Immature natural killer cell (primary cell): ENCODE data around the gene MTERF4. TPM values are rescaled to one million over a fixed set of nuclear protein-coding genes. Genes with fewer than 3 reads are reported as not detected.
A peak's percentile ranks its signal among the peaks of the same experiment; 100 is the strongest.

ENCODE experiments used
- DNase-seq, 3 donors: peaks; one replicate each; pipeline ENCODE4 v3.0.0; 2022; ENCODE audit warnings: mixed read lengths in 1 of 3
- H3K27ac Mint-ChIP-seq, 6 donors: one replicate each; pipeline ENCODE4 v1.8.0; 2020; ENCODE audit warnings: mixed read lengths in 6 of 6, mild to moderate bottlenecking in 5 of 6, inconsistent platforms in 4 of 6, moderate library complexity in 3 of 6
- H3K27me3 Mint-ChIP-seq, 3 donors: one replicate each; pipeline ENCODE4 v1.8.0; 2020 to 2021; ENCODE audit warnings: low read depth in 3 of 3, mild to moderate bottlenecking in 3 of 3, mixed read lengths in 3 of 3, moderate library complexity in 3 of 3, inconsistent platforms in 1 of 3
- H3K36me3 Mint-ChIP-seq, 3 donors: one replicate each; pipeline ENCODE4 v1.8.0; 2020; ENCODE audit warnings: mixed read lengths in 3 of 3, inconsistent platforms in 2 of 3, mild to moderate bottlenecking in 2 of 3
- H3K4me1 Mint-ChIP-seq, 2 donors: one replicate each; pipeline ENCODE4 v1.8.0; 2020; ENCODE audit warnings: inconsistent platforms in 2 of 2, mild to moderate bottlenecking in 2 of 2, mixed read lengths in 2 of 2, moderate library complexity in 1 of 2
- H3K4me3 Mint-ChIP-seq, 5 donors: one replicate each; pipeline ENCODE4 v1.8.0; 2020; ENCODE audit warnings: mild to moderate bottlenecking in 5 of 5, mixed read lengths in 5 of 5, inconsistent platforms in 3 of 5, moderate library complexity in 3 of 5
- H3K9me3 Mint-ChIP-seq, 6 donors: one replicate each; pipeline ENCODE4 v1.8.0; 2020; ENCODE audit warnings: mild to moderate bottlenecking in 6 of 6, mixed read lengths in 6 of 6, inconsistent platforms in 4 of 6, moderate library complexity in 3 of 6
- polyA plus RNA-seq, 3 donors: library from polyadenylated mRNA; unstranded; fragments of 300-500 nt; fragmentation: Illumina TruSeq; gene quantifications; one replicate each; pipeline ENCODE4 v1.2.3, GENCODE V29; 2021

The MTERF4 gene
- polyA plus RNA-seq, 3 donors from 2014 or later = 27.8 to 35.8 (median 30.9) TPM

DNA sequence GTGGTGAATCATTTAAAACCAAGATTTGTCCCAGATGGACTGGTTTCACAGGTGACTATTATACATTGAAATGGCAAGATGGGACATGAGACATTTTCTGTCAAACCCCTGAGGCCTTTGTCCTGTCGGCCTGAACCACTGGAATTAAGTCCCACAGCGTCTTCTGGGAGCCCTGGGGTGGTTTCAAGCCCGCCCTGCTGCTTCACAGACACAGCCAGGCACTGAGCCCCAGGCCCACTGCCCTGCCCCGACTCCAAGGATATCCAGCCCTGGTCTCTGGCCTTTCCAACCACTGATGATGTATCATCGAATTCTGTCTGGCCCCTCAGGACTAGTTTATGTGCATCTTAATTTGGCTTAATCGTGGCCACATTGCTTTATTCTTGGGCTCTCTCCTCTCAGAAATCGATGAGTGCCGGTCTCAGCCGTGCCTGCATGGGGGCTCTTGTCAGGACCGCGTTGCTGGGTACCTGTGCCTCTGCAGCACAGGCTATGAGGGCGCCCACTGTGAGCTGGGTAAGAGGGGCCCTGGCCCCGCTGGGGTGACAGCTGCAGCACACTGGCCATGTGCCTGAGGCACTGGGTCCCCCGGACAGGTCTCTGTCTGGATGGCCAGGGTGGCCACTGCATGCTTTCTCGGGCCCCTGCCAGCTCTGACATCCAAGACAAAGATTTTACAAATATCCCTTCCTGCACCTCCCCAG lies 39.5 kb downstream of the MTERF4 start:
- Mint-ChIP-seq H3K27me3 (peaks cover 2 to 5% (median 3%) of the 10 kb centered on the region in 3 donors), H3K4me3 (no peak overlapping the region), H3K9me3 (no peaks in the 10 kb centered on the region), H3K36me3 (no peaks in the 10 kb centered on the region), H3K27ac (no peak overlapping the region), H3K4me1 (peaks cover 0 to 2% of the 10 kb centered on the region in 2 donors)
- no peak for DNase-seq

DNA sequence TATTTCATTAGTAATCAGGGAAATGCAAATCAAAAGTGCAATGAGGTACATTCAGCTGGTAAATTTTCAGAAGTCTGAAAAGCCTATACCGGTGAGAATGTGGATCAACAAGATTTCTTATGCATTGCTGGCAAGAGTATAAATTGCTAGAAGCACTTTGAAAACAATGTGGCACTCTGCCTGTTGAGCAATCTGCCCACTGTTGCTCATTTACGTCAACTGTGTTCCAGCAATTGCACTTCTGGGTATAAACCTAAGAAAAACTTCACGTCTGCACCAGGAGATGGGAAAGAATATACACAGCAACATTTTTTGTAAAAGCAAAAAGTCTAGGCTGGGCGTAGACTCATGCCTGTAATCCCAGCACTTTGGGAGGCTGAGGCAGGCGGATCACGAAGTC lies 40.8 kb downstream of the MTERF4 start:
- H3K27ac Mint-ChIP-seq = no peak overlapping the region
- no peak overlapping the region for H3K4me3 Mint-ChIP-seq

DNA sequence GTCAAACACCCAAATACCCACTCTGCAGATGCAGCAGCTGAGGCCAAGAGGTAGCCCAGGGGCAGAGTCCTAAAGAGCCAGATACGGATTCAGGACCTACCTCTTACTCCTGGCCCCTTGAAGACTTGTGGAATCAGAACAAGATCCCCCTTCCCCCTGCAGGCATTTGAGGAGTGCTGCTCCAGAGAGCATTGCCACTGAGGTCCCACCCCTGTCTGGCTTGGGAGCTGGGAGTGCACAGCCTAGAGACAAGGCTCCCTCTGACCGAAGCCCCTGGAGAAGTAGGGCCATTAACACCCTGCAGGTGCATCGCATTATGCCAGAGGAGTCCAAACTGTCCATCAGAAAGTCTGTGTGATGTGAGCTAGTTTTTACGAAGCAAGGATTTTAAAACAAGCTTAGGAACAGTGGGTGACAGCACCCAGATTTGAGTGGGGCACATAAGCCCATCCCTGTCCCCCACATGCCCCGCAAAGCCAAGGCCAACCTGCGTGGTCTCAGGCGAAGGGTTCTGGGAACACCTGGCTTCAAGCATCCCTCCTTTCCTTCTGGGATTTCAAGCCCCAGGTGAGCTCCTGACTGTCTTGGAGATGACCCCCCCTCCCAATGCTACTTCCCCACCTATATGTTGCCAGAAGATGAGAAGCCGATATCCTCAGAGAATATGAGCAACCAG lies 48.4 kb downstream of the MTERF4 start:
- DNase-seq = no peak
- Mint-ChIP-seq H3K27ac (peak overlapping the region in 1 of 6 donors; percentile 40), H3K4me3 (no peak overlapping the region), H3K27me3 (no peaks in the 10 kb centered on the region), H3K9me3 (no peaks in the 10 kb centered on the region), H3K36me3 (no peaks in the 10 kb centered on the region), H3K4me1 (no peaks in the 10 kb centered on the region)

More for the DNA sequence above, 40.8 kb downstream of the MTERF4 start:
- no peaks in the 10 kb centered on the region for H3K9me3 Mint-ChIP-seq
- H3K27me3 Mint-ChIP-seq = peaks cover 2 to 4% (median 3%) of the 10 kb centered on the region in 3 donors
- peaks cover 0 to 2% of the 10 kb centered on the region in 2 donors for H3K4me1 Mint-ChIP-seq
- no peaks in the 10 kb centered on the region for H3K36me3 Mint-ChIP-seq
- no peak for DNase-seq

DNA sequence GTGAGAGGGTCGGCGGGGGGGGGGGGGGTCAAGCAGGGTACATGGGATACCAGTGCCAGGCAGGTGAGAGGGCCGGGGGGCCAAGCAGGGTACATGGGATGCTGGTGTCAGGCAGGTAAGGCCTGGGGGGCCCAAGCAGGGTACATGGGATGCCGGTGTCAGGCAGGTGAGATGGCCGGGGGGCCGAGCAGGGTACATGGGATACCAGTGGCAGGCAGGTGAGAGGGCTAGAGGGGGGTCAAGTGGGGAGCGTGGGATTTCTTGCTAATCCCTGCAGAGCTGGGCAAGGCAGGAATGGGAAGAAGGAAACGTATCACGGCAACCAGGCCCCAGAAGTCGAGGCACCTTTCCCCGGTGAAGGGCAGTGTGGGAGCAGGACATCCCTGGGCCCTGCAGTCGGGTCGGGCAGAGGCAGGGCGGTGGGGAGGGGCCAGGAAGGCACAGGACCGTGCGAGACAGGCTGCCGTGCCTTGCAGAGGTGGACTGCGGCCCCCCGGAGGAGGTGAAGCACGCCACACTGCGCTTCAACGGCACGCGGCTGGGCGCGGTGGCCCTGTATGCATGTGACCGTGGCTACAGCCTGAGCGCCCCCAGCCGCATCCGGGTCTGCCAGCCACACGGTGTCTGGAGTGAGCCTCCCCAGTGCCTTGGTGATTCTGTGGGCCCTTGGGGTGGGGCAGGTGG lies 49.3 kb downstream of the MTERF4 start:
- Mint-ChIP-seq H3K4me1 (no peaks in the 10 kb centered on the region), H3K27ac (no peak overlapping the region), H3K4me3 (no peak overlapping the region), H3K27me3 (no peaks in the 10 kb centered on the region), H3K9me3 (no peaks in the 10 kb centered on the region), H3K36me3 (no peaks in the 10 kb centered on the region)
- no peak for DNase-seq

DNA sequence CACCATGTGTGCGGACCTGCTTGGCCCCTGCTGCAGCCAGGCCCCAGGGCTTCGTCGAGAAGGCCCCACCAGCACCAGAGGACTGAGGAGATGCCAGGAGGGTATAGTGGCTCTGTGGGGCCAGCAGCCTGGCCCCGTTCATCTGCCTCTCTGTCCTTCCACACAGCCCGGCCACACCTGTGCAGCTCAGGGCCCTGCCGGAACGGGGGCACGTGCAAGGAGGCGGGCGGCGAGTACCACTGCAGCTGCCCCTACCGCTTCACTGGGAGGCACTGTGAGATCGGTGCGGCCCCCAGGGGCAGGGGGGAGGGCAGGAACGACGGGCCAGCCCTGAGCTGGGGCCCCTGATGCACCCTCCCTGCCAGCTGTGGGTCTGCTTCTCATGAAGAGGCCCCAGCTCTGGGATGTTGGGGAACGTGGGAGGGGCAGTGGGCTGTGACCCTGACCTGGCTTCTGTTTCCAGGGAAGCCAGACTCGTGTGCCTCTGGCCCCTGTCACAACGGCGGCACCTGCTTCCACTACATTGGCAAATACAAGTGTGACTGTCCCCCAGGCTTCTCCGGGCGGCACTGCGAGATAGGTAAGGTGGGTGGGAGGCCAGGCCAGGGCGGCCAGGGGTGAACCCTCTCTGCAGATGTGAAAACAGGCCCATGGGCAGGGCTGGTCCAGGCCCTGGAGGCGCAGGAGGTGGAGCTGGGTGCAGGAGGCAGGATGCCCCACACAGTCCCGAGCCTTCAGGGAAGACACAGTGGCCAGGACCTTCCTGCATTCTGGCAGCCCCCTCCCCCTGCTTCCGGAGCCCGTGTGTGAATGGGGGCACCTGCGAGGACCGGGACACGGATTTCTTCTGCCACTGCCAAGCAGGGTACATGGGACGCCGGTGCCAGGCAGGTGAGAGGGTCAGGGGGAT lies 50.3 kb downstream of the MTERF4 start:
- no peaks in the 10 kb centered on the region for H3K27me3 Mint-ChIP-seq
- H3K36me3 Mint-ChIP-seq = no peaks in the 10 kb centered on the region
- no peak overlapping the region for H3K4me3 Mint-ChIP-seq
- DNase-seq = no peak
- H3K4me1 Mint-ChIP-seq = no peaks in the 10 kb centered on the region
- no peaks in the 10 kb centered on the region for H3K9me3 Mint-ChIP-seq
- no peak overlapping the region for H3K27ac Mint-ChIP-seq

DNA sequence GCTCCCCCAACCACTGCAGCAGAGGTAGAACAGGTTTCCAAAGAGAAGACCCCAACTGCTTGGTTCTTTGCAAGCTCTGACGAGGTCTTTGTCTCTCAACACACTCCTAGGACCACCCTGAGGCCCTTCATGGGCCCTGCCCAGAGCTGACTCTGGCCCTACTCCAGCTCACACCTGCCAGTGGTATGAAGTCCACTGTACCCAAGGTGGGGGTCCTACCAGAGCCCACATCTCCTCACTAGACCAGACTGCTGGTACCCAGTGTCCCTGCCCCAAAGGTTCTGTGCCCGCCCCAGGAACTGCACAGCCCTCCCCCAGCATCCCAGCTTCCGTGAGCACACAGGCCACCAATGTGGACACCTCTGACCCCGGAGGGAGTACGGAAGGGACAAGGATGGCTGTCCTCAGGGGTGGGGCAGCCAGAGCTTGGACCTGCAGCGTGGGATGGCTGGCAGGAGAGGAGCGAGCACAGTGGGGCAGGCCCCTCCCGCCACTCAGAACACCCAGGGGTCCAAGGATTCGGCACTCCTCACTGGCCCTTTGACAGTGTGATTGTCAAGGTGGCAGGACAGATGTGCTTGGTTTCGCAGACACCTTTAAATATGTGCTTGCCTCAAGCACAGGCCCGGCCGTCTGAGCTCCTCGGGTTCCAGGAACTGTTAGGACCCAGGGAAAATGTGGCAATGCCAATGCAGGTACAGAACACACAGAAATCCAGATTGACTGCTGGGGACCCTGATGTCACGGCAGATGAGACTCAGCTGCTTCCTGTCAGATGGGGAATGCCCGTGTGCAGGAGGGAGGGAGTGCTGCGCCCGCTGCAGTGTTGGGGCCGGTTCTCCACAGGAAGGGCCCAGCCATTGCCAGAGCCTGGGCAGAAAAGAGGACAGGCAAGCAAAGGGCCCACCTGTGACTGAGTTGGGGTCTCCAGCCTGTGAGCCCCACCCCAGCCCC lies 51.2 kb downstream of the MTERF4 start:
- Mint-ChIP-seq H3K27me3 (no peaks in the 10 kb centered on the region), H3K9me3 (no peaks in the 10 kb centered on the region), H3K4me1 (no peaks in the 10 kb centered on the region), H3K36me3 (no peaks in the 10 kb centered on the region), H3K4me3 (no peak overlapping the region), H3K27ac (no peak overlapping the region)
- no peak for DNase-seq

DNA sequence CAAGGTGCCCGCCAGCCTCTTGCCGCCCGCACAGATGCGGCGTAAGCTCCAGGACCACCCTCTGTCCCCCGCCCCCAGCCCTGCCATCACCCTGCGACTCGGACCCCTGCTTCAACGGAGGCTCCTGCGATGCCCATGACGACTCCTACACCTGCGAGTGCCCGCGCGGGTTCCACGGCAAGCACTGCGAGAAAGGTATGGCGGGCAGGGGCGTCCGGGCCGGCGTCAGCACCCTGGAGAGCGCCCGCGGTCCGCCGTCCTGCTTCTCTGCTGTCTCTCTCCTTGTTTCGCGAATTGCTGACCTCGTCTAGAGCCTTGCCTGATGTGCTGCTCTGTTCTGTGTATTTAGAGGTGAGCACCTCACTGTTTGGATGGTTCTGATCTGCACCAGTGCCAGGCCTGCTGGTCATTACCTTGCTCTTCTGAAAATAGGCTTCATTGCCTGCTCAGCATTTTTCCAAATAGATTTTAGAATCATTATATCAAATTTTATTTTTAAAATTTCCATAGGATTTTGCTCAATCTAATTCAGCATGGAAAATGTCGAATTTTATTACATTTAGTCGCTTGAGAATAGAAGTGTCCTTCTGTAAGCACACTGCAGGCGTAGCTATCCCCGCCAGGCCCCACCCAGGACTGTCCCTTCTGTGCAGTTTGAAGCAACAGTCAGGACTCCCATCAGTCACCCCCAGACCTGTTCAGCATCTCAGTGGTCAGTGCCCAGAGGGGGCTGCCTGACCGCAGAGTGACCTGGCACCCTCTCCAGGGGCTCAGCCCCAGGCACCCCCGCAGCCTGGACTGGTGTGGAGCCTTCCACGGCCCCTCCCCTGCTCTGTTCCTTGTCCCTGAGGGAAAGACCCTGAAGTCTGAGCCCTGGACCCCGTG lies 52.1 kb downstream of the MTERF4 start:
- Mint-ChIP-seq H3K9me3 (no peaks in the 10 kb centered on the region), H3K4me1 (no peaks in the 10 kb centered on the region), H3K27ac (no peak overlapping the region), H3K27me3 (peaks cover 0 to 3% (median 0%) of the 10 kb centered on the region in 3 donors), H3K4me3 (no peak overlapping the region), H3K36me3 (no peaks in the 10 kb centered on the region)
- DNase-seq = no peak

DNA sequence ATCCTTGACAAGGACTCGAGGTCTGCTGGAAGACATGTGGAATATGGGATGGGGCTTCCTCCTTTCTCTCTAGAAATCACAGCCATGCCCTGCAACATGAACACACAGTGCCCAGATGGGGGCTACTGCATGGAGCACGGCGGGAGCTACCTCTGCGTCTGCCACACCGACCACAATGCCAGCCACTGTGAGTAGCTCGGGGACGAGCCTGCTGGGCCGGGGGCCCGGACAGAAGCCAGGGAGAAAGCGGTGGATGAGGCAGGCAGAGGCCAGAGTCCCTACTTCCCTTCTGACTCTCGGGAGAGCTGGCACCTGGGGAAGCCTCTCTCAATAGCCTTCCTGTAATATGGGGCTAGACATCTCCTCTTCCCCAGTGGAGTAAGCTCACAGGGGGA lies 53.1 kb downstream of the MTERF4 start:
- Mint-ChIP-seq H3K4me1 (no peaks in the 10 kb centered on the region), H3K36me3 (no peaks in the 10 kb centered on the region), H3K4me3 (no peak overlapping the region), H3K9me3 (no peaks in the 10 kb centered on the region), H3K27ac (no peak overlapping the region), H3K27me3 (peaks cover 0 to 4% (median 0%) of the 10 kb centered on the region in 3 donors)
- no peak for DNase-seq

DNA sequence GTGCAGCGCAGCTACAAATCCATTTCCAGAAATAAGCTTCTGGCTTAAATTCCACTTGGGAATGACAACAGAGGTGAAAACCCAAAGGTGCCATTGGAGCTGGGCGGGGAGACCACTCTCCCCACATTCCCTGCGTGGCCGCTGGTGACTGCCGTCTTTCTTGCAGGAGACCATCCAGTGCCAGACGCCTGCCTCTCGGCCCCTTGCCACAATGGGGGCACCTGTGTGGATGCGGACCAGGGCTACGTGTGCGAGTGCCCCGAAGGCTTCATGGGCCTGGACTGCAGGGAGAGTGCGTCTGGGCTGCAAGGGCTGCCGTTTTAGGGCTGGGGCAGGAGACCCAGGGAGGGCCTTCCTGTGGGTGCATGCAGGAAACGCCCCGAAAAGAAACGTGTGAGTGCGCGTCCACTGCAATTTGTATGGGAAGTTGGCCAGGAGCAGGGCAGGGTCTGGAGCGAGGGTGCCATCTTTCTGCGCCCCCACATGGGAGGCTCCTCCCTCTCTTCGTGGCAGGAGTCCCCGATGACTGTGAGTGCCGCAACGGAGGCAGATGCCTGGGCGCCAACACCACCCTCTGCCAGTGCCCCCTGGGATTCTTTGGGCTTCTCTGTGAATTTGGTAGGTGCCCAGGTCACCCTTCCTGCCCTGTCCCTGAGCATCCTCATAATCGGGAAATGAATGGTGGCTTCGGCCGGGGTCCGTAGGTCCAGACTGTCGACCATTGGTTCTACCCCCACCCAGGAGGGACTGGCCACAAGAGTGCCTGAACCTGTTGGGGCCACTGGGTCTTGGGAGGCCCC lies 53.7 kb downstream of the MTERF4 start:
- H3K9me3 Mint-ChIP-seq = no peaks in the 10 kb centered on the region
- H3K4me3 Mint-ChIP-seq = no peak overlapping the region
- no peaks in the 10 kb centered on the region for H3K4me1 Mint-ChIP-seq
- no peak overlapping the region for H3K27ac Mint-ChIP-seq
- DNase-seq = no peak
- H3K27me3 Mint-ChIP-seq = peaks cover 0 to 4% (median 0%) of the 10 kb centered on the region in 3 donors
- H3K36me3 Mint-ChIP-seq = no peaks in the 10 kb centered on the region

DNA sequence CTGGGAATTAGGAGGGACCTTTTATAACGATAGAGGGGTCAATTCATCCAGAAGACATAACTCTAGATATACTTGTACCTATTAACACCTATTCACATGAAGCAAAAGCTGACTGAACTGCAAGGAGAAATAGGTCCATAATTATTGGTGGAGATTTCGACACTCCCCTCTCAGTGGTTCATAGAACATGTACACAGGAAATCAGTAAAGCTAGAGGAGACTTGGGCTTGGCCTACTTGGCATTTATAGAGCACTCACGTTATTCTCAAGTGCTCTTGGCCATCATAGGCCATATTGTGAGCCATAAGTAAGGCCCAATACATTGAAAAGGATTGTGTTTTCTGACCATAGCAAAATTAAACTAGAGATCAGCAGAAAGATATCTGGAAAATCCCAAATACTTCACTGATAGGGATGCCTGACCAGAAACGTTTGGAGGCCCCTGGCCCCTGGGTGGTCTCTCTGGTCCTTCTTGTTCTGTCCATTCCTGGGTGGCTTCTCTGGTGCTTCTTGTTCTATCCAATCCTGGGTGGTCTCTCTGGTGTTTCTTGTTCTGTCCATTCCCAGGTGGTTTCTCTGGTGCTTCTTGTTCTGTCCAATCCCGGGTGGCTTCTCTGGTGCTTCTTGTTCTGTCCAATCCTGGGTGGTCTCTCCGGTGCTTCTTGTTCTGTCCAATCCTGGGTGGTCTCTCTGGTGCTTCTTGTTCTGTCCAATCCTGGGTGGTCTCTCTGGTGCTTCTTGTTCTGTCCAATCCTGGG lies 54.7 kb downstream of the MTERF4 start:
- no peak for DNase-seq
- no peak overlapping the region for H3K4me3 Mint-ChIP-seq
- H3K4me1 Mint-ChIP-seq = no peaks in the 10 kb centered on the region
- peaks cover 0 to 4% (median 1%) of the 10 kb centered on the region in 3 donors for H3K27me3 Mint-ChIP-seq
- no peaks in the 10 kb centered on the region for H3K9me3 Mint-ChIP-seq
- no peak overlapping the region for H3K27ac Mint-ChIP-seq
- no peaks in the 10 kb centered on the region for H3K36me3 Mint-ChIP-seq
